IMR-90 (cell line): ENCODE measurements around the gene GABARAPL2. TPM values are rescaled to one million over a fixed set of nuclear protein-coding genes. Genes with fewer than 3 reads are reported as not detected.

ENCODE experiments used
- ATAC-seq: fragments of 200-7000 bp; cut with Tn5 transposase; 2 replicates; pipeline ENCODE4 v1.9.1; 2020; ENCODE audit warnings: low read depth, mild to moderate bottlenecking, moderate library complexity
- BruUV-seq: library from RNA; stranded (reverse); fragments of 400-500 nt; replicated peaks from 2 replicates; lab custom pipeline; 2021; lab: Mats Ljungman, UMichigan
- CTCF ChIA-PET: fragments of 300-600 bp; formaldehyde crosslinking; extraction: SDS; loops from one replicate; lab custom pipeline; 2021; ENCODE audit warnings: antibody characterized with exemption; lab: Yijun Ruan, JAX
- POLR2A ChIA-PET: fragments of 300-600 bp; sonication (Branson Sonifier 250); formaldehyde crosslinking; loops from one replicate; lab custom pipeline; 2022; ENCODE audit warnings: antibody characterized with exemption; ENCODE audit not compliant: unreplicated experiment; lab: Charles Lee
- DNase-seq: peaks from one replicate; pipeline ENCODE4 v3.0.0; 2013
- H2AFZ ChIP-seq: replicated peaks from 2 replicates; pipeline ENCODE3; 2013; ENCODE audit warnings: low read length, mild to moderate bottlenecking; ENCODE audit not compliant: poor library complexity
- H2AK5ac ChIP-seq: 2 replicates; pipeline ENCODE4 v1.6.1; 2013; ENCODE audit warnings: low read depth, low read length, inconsistent platforms
- H2AK9ac ChIP-seq: replicated peaks from 2 replicates; pipeline ENCODE3; 2013; ENCODE audit warnings: mild to moderate bottlenecking, low read depth, low read length, moderate library complexity; ENCODE audit not compliant: poor library complexity
- H2BK120ac ChIP-seq: 2 replicates; pipeline ENCODE4 v1.6.1; 2013; ENCODE audit warnings: low read depth, low read length, inconsistent platforms
- H2BK15ac ChIP-seq: 3 replicates; pipeline ENCODE4 v1.6.1; 2013; ENCODE audit warnings: low read depth, low read length, inconsistent platforms
- H2BK20ac ChIP-seq: 2 replicates; pipeline ENCODE4 v1.6.1; 2013; ENCODE audit warnings: low read depth, mild to moderate bottlenecking, inconsistent platforms, low read length, moderate library complexity
- H2BK5ac ChIP-seq: 2 replicates; pipeline ENCODE4 v1.6.1; 2013; ENCODE audit warnings: mild to moderate bottlenecking, low read depth, low read length, inconsistent platforms; ENCODE audit not compliant: poor library complexity, severe bottlenecking
- H3K14ac ChIP-seq: replicated peaks from 2 replicates; pipeline ENCODE4 v1.6.1; 2013; ENCODE audit warnings: low read depth, low read length, inconsistent platforms
- H3K18ac ChIP-seq: 2 replicates; pipeline ENCODE4 v1.6.1; 2013; ENCODE audit warnings: low read depth, low read length, control low read depth
- H3K23ac ChIP-seq: 2 replicates; pipeline ENCODE4 v1.6.1; 2013; ENCODE audit warnings: low read depth, low read length, inconsistent platforms
- H3K27ac ChIP-seq: 2 replicates; pipeline ENCODE4 v1.5.1; 2013; ENCODE audit warnings: mild to moderate bottlenecking, control low read depth, low read length; ENCODE audit not compliant: insufficient read depth
- H3K27me3 ChIP-seq: 2 replicates; pipeline ENCODE4 v1.6.1; 2013; ENCODE audit warnings: low read length; ENCODE audit not compliant: control insufficient read depth, insufficient read depth
- H3K36me3 ChIP-seq: 2 replicates; pipeline ENCODE4 v1.6.1; 2013; ENCODE audit warnings: low read length, mixed read lengths; ENCODE audit not compliant: control insufficient read depth, insufficient read depth
- H3K4ac ChIP-seq: 2 replicates; pipeline ENCODE4 v1.6.1; 2013; ENCODE audit warnings: low read depth, low read length, inconsistent platforms
- H3K4me1 ChIP-seq: 2 replicates; pipeline ENCODE4 v1.6.1; 2013; ENCODE audit warnings: low read length, mixed read lengths; ENCODE audit not compliant: control insufficient read depth, insufficient read depth
- H3K4me2 ChIP-seq: 2 replicates; pipeline ENCODE4 v1.6.1; 2013; ENCODE audit warnings: low read depth, mild to moderate bottlenecking, control low read depth, low read length, moderate library complexity
- H3K4me3 ChIP-seq: 2 replicates; pipeline ENCODE4 v1.5.1; 2013; ENCODE audit warnings: low read depth, mild to moderate bottlenecking, control low read depth, low read length, moderate library complexity; ENCODE audit not compliant: insufficient read depth
- H3K56ac ChIP-seq: 2 replicates; pipeline ENCODE4 v1.6.1; 2013; ENCODE audit warnings: low read length, inconsistent platforms; ENCODE audit not compliant: insufficient read depth; ENCODE audit errors: extremely low read depth
- H3K79me1 ChIP-seq, 2 experiments: 2 replicates each; pipeline ENCODE4 v1.6.1; 2013; ENCODE audit warnings: low read length in 2 of 2, inconsistent platforms in 1 of 2, low read depth in 1 of 2
- H3K9ac ChIP-seq: 2 replicates; pipeline ENCODE4 v1.6.1; 2013; ENCODE audit warnings: low read depth, low read length, control low read depth
- H3K9me1 ChIP-seq: 2 replicates; pipeline ENCODE4 v1.6.1; 2013; ENCODE audit warnings: low read length, inconsistent platforms; ENCODE audit not compliant: insufficient read depth
- H3K9me3 ChIP-seq: 2 replicates; pipeline ENCODE4 v1.6.1; 2013; ENCODE audit warnings: low read length; ENCODE audit not compliant: control insufficient read depth, insufficient read depth
- H4K20me1 ChIP-seq: 2 replicates; pipeline ENCODE4 v1.6.1; 2013; ENCODE audit warnings: low read length, inconsistent platforms; ENCODE audit not compliant: insufficient read depth
- H4K5ac ChIP-seq: 2 replicates; pipeline ENCODE4 v1.6.1; 2013; ENCODE audit warnings: mild to moderate bottlenecking, low read depth, low read length, control low read depth
- H4K8ac ChIP-seq, 2 experiments: 2 replicates each; pipeline ENCODE4 v1.6.1; 2013; ENCODE audit warnings: low read depth in 2 of 2, low read length in 2 of 2, control low read depth in 1 of 2, inconsistent platforms in 1 of 2
- H4K91ac ChIP-seq: 2 replicates; pipeline ENCODE4 v1.6.1; 2013; ENCODE audit warnings: low read depth, low read length, inconsistent platforms; ENCODE audit not compliant: insufficient read depth
- BHLHE40 ChIP-seq: fragments of 150-350 bp; IDR thresholded peaks from 2 replicates; pipeline ENCODE4 v1.6.1; 2016; ENCODE audit warnings: mild to moderate bottlenecking, low read depth, low read length
- FOS ChIP-seq: fragments of 150-350 bp; IDR thresholded peaks from 2 replicates; pipeline ENCODE4 v1.6.1; 2016; ENCODE audit warnings: low read depth, low read length
- NFE2L2 ChIP-seq: fragments of 150-350 bp; IDR thresholded peaks from 2 replicates; pipeline ENCODE4 v1.6.1; 2016; ENCODE audit warnings: low read depth, mild to moderate bottlenecking, low read length
- RCOR1 ChIP-seq: IDR thresholded peaks from 2 replicates; pipeline ENCODE4 v1.6.1; 2012; ENCODE audit warnings: mild to moderate bottlenecking, low read length, improper control_type of control experiment; ENCODE audit not compliant: insufficient replicate concordance
- SMC3 ChIP-seq: fragments of 150-350 bp; IDR thresholded peaks from 2 replicates; pipeline ENCODE4 v1.6.1; 2016; ENCODE audit warnings: low read depth, mild to moderate bottlenecking, antibody characterized with exemption, low read length, moderate library complexity
- WGBS, 2 experiments: methylation state at CpG; one replicate each; pipeline versions ENCODE4 v1.1.5 to v1.1.7; 2013; ENCODE audit warnings: missing lambda C conversion rate in 2 of 2; ENCODE audit not compliant: insufficient read length in 1 of 2; ENCODE audit errors: extremely low coverage in 2 of 2; 5-methylcytosine and 5-hydroxymethylcytosine counted together
- dilution Hi-C: fragments of 300-500 bp; cut with HindIII; formaldehyde crosslinking; loops from one replicate; pipeline ENCODE4 v1.14.3; 2018; ENCODE audit warnings: low sequenced_read_pairs; ENCODE audit not compliant: unreplicated experiment
- in situ Hi-C: fragments of 300-500 bp; cut with MboI; formaldehyde crosslinking; loops from 3 replicates; pipeline ENCODE4 v1.14.3; 2019; ENCODE audit warnings: low sequenced_read_pairs, inconsistent platforms, mixed read lengths
- intact Hi-C: fragments of 100-400 bp; cut with micrococcal nuclease; formaldehyde crosslinking; loops from 2 replicates; pipeline ENCODE4 v1.10.0; 2022
- polyA plus RNA-seq, 3 experiments: library from polyadenylated mRNA; depleted of rRNA; stranded (reverse); fragments of >200 nt; gene quantifications; 2 replicates each; pipeline ENCODE4 v1.2.3, GENCODE V29; 2012; ENCODE audit warnings: low replicate concordance in 1 of 3
- total RNA-seq: library from RNA; depleted of rRNA; stranded (reverse); fragments of >200 nt; gene quantifications from 2 replicates; pipeline ENCODE4 v1.2.3, GENCODE V29; 2012
- TF ChIP-seq, protein P1 (sequence below): conservative IDR thresholded peaks from 2 replicates; pipeline ENCODE4 v1.5.1; 2012; ENCODE audit warnings: mild to moderate bottlenecking, low read depth, low read length, improper control_type of control experiment

Gene GABARAPL2
- total and polyA plus RNA-seq, 2 of the 4 experiments (the other 2 are of a cell fraction) = 33.3 to 65.9 TPM

DNA sequence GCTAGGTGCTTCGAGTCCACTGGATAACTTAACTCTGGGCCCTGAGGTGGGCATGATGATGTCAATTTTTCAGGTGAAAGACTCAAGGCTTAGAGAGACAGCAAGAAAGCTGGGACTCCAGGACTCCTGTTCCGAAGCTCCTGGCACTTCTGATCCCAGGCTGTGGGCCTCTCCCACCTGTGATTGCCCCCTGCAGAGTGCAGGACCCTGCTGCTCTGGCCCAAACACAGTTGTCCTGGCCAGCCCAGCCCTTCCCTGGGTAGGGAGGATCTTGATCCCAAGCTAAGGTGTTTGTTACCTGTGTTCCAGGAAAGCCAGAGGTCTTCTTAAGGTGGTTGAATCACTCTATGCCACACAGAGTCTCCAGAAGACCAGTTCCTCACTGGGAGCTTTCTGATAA, 33.4 kb upstream of the GABARAPL2 start:
- DNase-seq = no peak
- H3K36me3 ChIP-seq = no peaks in the 10 kb centered on the region
- BruUV-seq = no TSS peak
- no peaks in the 10 kb centered on the region for H4K20me1 ChIP-seq
- no peak overlapping the region for H2AK5ac ChIP-seq
- dilution Hi-C loops = no loop called here
- no peak overlapping the region for H3K23ac ChIP-seq
- CTCF ChIA-PET = no interaction called here
- POLR2A ChIA-PET = no interaction called here
- no peaks in the 10 kb centered on the region for H3K9me1 ChIP-seq
- H3K27ac ChIP-seq = no peak overlapping the region
- no peak overlapping the region for H2BK15ac ChIP-seq
- H3K4me1 ChIP-seq = no peaks in the 10 kb centered on the region
- no peak overlapping the region for H2AFZ ChIP-seq
- H4K8ac ChIP-seq = no peak overlapping the region
- H3K4me3 ChIP-seq = no peak overlapping the region
- no peaks in the 10 kb centered on the region for H3K79me1 ChIP-seq
- in situ Hi-C loops = no loop called here
- no peak overlapping the region for H4K5ac ChIP-seq
- H3K4me2 ChIP-seq = no peak overlapping the region
- no peak for ATAC-seq
- WGBS, 2 experiments = 63% methylated on average over 1 of the region's 2 CpGs; no CpG with 5 or more reads in 1 of the 2 experiments
- H3K18ac ChIP-seq = no peak overlapping the region
- no peak overlapping the region for H2BK20ac ChIP-seq
- H2AK9ac ChIP-seq = no peak overlapping the region
- no peak overlapping the region for H4K91ac ChIP-seq
- no peak overlapping the region for H3K9ac ChIP-seq
- H2BK120ac ChIP-seq = no peak overlapping the region
- intact Hi-C loops = no loop called here
- H3K27me3 ChIP-seq = peaks cover 19% of the 10 kb centered on the region
- H3K4ac ChIP-seq = no peak overlapping the region
- no peaks in the 10 kb centered on the region for H3K9me3 ChIP-seq
- no peak overlapping the region for H3K56ac ChIP-seq
- no peak overlapping the region for H2BK5ac ChIP-seq
- no peak for TF ChIP-seq BHLHE40
- no peak for TF ChIP-seq FOS
- TF ChIP-seq SMC3 = no peak
- TF ChIP-seq, protein P1, sequence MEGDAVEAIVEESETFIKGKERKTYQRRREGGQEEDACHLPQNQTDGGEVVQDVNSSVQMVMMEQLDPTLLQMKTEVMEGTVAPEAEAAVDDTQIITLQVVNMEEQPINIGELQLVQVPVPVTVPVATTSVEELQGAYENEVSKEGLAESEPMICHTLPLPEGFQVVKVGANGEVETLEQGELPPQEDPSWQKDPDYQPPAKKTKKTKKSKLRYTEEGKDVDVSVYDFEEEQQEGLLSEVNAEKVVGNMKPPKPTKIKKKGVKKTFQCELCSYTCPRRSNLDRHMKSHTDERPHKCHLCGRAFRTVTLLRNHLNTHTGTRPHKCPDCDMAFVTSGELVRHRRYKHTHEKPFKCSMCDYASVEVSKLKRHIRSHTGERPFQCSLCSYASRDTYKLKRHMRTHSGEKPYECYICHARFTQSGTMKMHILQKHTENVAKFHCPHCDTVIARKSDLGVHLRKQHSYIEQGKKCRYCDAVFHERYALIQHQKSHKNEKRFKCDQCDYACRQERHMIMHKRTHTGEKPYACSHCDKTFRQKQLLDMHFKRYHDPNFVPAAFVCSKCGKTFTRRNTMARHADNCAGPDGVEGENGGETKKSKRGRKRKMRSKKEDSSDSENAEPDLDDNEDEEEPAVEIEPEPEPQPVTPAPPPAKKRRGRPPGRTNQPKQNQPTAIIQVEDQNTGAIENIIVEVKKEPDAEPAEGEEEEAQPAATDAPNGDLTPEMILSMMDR = no peak
- no peak for TF ChIP-seq NFE2L2
- TF ChIP-seq RCOR1 = no peak
- H3K14ac ChIP-seq = no peak overlapping the region
